ENCODE results near the gene RCBTB2. TPM values are rescaled to one million over a fixed set of nuclear protein-coding genes. Genes with fewer than 3 reads are reported as not detected.

The RCBTB2 gene
- total and polyA plus RNA-seq, 5 donors from 2014 or later: 21.8 to 32.5 (median 24.3) TPM

GRCh38 chr13:48497669-48498068 is 35.2 kb downstream of the RCBTB2 start:
- no peaks in the 10 kb centered on the region for H3K9me3 ChIP-seq (ENCODE audit: control insufficient read depth in 2 of 2, low read length in 2 of 2)
- H3K27ac ChIP-seq (ENCODE audit: insufficient read depth, low read length, poor library complexity, severe bottlenecking): no peak overlapping the region
- H3K4me3 Mint-ChIP-seq: no peak overlapping the region
- peaks cover 10 to 44% (median 23%) of the 10 kb centered on the region in 4 donors for H3K4me1 Mint-ChIP-seq
- ATAC-seq (ENCODE audit: low read depth in 2 of 2) (no peak), DNase-seq (no peak)
- peaks cover 6% of the 10 kb centered on the region for H3K36me3 ChIP-seq (ENCODE audit: control insufficient read depth, insufficient read depth, low read length)
- H3K4me1 ChIP-seq (ENCODE audit: control insufficient read depth, insufficient read depth, low read length, poor library complexity, severe bottlenecking): peaks cover 38% of the 10 kb centered on the region
- H3K36me3 Mint-ChIP-seq: peaks cover 10% of the 10 kb centered on the region
- H3K27me3 Mint-ChIP-seq: no peaks in the 10 kb centered on the region
- H3K27me3 ChIP-seq (ENCODE audit: control insufficient read depth, insufficient read depth, low read length): no peaks in the 10 kb centered on the region
- H3K27ac Mint-ChIP-seq: no peak overlapping the region
- H3K9me3 Mint-ChIP-seq: peaks cover 0 to 2% (median 0%) of the 10 kb centered on the region in 7 donors
- H3K4me3 ChIP-seq (ENCODE audit: low read depth, low read length): no peak overlapping the region

DNA sequence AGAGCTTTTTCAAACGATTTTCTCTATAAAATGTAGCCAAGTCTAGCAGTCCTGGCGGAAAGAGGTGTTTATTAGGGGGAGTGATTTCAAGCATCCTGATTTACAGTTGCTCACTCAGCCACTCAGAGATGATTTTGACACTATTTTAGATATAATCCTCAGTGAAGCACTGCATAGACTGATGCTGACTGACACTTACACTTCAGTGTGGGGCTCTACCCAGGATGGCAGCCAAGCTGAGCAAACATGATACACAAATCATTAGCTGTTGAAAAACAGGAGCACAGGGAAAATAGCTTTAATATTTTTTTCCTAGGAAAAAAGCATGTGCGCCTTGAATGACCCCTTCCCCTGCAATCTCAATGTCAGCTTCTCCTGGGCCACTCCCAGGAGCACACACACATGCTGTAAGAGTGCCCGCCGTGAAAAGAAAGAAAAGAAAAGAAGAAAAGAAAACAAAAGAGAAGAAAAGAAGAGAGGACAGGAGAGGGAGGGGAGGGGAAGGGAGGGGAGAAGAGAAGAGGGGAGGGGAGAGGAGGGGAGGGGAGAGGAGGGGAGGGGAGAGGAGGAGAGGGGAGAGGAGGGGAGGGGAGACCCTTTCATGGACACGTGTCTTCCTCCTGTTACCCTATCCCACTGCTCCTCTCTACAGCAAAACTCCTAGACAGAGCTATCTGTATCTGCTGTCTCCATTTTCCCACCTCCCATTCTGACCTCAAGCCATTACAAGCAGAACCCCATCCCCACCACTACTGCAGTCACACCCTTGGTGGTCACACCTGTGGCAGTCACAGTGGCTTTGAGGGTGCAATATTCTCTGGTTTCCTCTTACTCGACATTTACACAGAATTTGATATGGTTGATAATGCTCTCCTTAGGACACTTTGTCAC is 36.4 kb downstream of the RCBTB2 start:
- ATAC-seq (ENCODE audit: low read depth in 2 of 2): no peak
- no peaks in the 10 kb centered on the region for H3K27me3 Mint-ChIP-seq
- peak overlapping the region; percentile 2 for H3K27ac ChIP-seq (ENCODE audit: insufficient read depth, low read length, poor library complexity, severe bottlenecking)

DNA sequence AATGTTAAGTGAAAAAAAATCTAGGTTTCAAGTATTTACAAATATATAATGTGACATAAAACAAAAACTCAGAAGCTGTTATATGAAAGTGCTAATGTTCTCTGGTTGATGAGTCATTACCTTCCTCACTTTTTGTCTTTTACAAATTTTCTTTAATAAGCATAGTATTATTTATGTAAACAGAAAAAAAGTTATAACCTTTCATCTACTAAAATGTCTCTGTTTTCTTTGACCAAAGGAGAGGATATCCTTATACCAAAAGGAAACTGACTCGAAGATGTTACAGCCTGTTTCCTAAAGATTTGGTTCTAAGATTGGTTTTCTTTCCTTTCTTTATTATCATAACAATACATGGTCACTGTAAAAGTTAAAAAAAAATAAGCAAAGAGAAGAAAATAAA is 38.0 kb downstream of the RCBTB2 start:
- H3K27ac ChIP-seq (ENCODE audit: insufficient read depth, low read length, poor library complexity, severe bottlenecking): peak overlapping the region; percentile 29
- no peaks in the 10 kb centered on the region for H3K9me3 ChIP-seq (ENCODE audit: control insufficient read depth in 2 of 2, low read length in 2 of 2)
- Mint-ChIP-seq H3K4me3 (peak overlapping the region in 1 of 4 donors; percentile 6), H3K36me3 (peaks cover 5% of the 10 kb centered on the region), H3K4me1 (peaks cover 10 to 35% (median 27%) of the 10 kb centered on the region in 4 donors), H3K9me3 (peaks cover 0 to 2% (median 0%) of the 10 kb centered on the region in 7 donors), H3K27me3 (no peaks in the 10 kb centered on the region), H3K27ac (peak overlapping the region in 1 of 3 donors; percentile 11)
- no peak for ATAC-seq (ENCODE audit: low read depth in 2 of 2)
- H3K4me3 ChIP-seq (ENCODE audit: low read depth, low read length): no peak overlapping the region
- H3K36me3 ChIP-seq (ENCODE audit: control insufficient read depth, insufficient read depth, low read length): no peaks in the 10 kb centered on the region
- H3K4me1 ChIP-seq (ENCODE audit: control insufficient read depth, insufficient read depth, low read length, poor library complexity, severe bottlenecking): peaks cover 64% of the 10 kb centered on the region
- no peaks in the 10 kb centered on the region for H3K27me3 ChIP-seq (ENCODE audit: control insufficient read depth, insufficient read depth, low read length)
- DNase-seq: no peak

More for the DNA sequence above, 36.4 kb downstream of the RCBTB2 start:
- Histone ChIP-seq H3K27me3 (ENCODE audit: control insufficient read depth, insufficient read depth, low read length) (no peaks in the 10 kb centered on the region), H3K4me1 (ENCODE audit: control insufficient read depth, insufficient read depth, low read length, poor library complexity, severe bottlenecking) (peaks cover 49% of the 10 kb centered on the region), H3K9me3 (ENCODE audit: control insufficient read depth in 2 of 2, low read length in 2 of 2) (no peaks in the 10 kb centered on the region), H3K36me3 (ENCODE audit: control insufficient read depth, insufficient read depth, low read length) (peaks cover 4% of the 10 kb centered on the region), H3K4me3 (ENCODE audit: low read depth, low read length) (peak overlapping the region; percentile 32)
- Mint-ChIP-seq H3K27ac (peak overlapping the region; percentile 11 to 72 (median 68)), H3K4me3 (peak overlapping the region in 2 of 4 donors; percentile 10 to 13), H3K4me1 (peaks cover 8 to 44% (median 23%) of the 10 kb centered on the region in 4 donors), H3K9me3 (peaks cover 0 to 2% (median 0%) of the 10 kb centered on the region in 7 donors), H3K36me3 (peaks cover 10% of the 10 kb centered on the region)
- peak in 1 of 3 donors; percentile 72 for DNase-seq

DNA sequence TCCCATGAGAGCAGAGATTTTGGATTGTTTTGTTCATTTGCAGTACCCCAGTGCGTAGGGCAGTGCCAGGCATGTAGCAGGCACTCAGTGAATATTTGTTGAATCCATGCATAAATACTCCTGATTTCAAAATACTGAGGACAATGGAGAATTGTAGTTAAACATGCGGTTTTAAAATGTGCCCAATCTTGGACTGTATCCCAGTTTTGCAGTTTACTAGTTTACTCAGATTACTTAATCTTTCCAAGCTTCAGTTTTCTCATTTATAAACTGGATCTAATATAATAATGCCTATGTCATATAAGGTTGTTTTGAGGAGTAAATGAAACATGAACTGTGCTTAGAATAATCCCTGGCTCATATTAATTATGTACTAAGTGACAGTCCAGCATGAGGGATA is 39.0 kb downstream of the RCBTB2 start:
- H3K4me1 Mint-ChIP-seq: peaks cover 16 to 35% (median 30%) of the 10 kb centered on the region in 4 donors
- ATAC-seq (ENCODE audit: low read depth in 2 of 2) (no peak), DNase-seq (no peak)
- no peaks in the 10 kb centered on the region for H3K27me3 Mint-ChIP-seq
- Histone ChIP-seq H3K27ac (ENCODE audit: insufficient read depth, low read length, poor library complexity, severe bottlenecking) (peak overlapping the region; percentile 79), H3K9me3 (ENCODE audit: control insufficient read depth in 2 of 2, low read length in 2 of 2) (no peaks in the 10 kb centered on the region), H3K4me1 (ENCODE audit: control insufficient read depth, insufficient read depth, low read length, poor library complexity, severe bottlenecking) (peaks cover 74% of the 10 kb centered on the region), H3K4me3 (ENCODE audit: low read depth, low read length) (no peak overlapping the region), H3K27me3 (ENCODE audit: control insufficient read depth, insufficient read depth, low read length) (no peaks in the 10 kb centered on the region), H3K36me3 (ENCODE audit: control insufficient read depth, insufficient read depth, low read length) (no peaks in the 10 kb centered on the region)
- no peak overlapping the region for H3K27ac Mint-ChIP-seq
- peaks cover 0 to 2% (median 0%) of the 10 kb centered on the region in 7 donors for H3K9me3 Mint-ChIP-seq
- no peak overlapping the region for H3K4me3 Mint-ChIP-seq
- H3K36me3 Mint-ChIP-seq: peaks cover 12% of the 10 kb centered on the region

DNA sequence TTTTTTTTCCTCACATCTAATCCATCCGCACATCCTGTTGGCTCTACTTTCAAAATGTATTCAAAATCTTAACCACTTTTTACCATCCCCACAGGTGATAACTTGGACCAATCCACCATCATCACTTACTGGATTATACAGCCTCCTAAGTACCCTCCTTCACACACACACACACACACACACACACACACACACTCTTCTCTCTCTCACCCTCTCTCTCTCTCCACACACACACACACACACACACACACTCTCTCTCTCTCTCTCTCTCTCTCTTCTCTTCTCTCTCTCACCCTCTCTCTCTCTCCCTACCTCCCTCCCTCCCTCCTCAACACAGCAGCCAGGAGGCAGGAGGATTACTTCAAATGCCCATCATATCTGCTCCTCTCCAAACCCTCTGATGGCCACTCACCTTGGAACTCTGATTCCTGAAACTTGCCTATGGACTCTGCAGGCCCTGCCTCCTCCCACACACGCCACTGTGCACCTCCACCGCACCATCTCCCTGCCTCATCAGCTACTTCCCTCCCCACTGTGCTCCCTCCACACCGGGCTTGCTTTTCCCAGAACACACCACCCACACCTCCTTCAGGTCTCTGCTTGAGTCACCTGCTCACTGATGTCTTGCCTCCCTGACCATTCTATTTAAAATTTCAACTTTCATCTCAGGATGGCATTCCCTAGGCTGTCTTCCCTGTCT is 39.7 kb downstream of the RCBTB2 start:
- Mint-ChIP-seq H3K27ac (no peak overlapping the region), H3K36me3 (peaks cover 12% of the 10 kb centered on the region), H3K9me3 (no peaks in the 10 kb centered on the region), H3K27me3 (no peaks in the 10 kb centered on the region), H3K4me3 (no peak overlapping the region), H3K4me1 (peaks cover 18 to 38% (median 29%) of the 10 kb centered on the region in 4 donors)
- Histone ChIP-seq H3K27me3 (ENCODE audit: control insufficient read depth, insufficient read depth, low read length) (no peaks in the 10 kb centered on the region), H3K4me3 (ENCODE audit: low read depth, low read length) (peak overlapping the region; percentile 79), H3K36me3 (ENCODE audit: control insufficient read depth, insufficient read depth, low read length) (no peaks in the 10 kb centered on the region), H3K27ac (ENCODE audit: insufficient read depth, low read length, poor library complexity, severe bottlenecking) (peak overlapping the region; percentile 79), H3K9me3 (ENCODE audit: control insufficient read depth in 2 of 2, low read length in 2 of 2) (no peaks in the 10 kb centered on the region), H3K4me1 (ENCODE audit: control insufficient read depth, insufficient read depth, low read length, poor library complexity, severe bottlenecking) (peaks cover 79% of the 10 kb centered on the region)
- DNase-seq: peak in 2 of 3 donors; percentile 36 to 62
- peak in 1 of 2 donors; percentile 13 for ATAC-seq (ENCODE audit: low read depth in 2 of 2)

GRCh38 chr13:48492470-48493065 is 40.3 kb downstream of the RCBTB2 start:
- peak; percentile 80 to 83 for ATAC-seq (ENCODE audit: low read depth in 2 of 2)
- H3K4me3 Mint-ChIP-seq: no peak overlapping the region
- H3K36me3 Mint-ChIP-seq: peaks cover 15% of the 10 kb centered on the region
- Histone ChIP-seq H3K4me3 (ENCODE audit: low read depth, low read length) (peak overlapping the region; percentile 79), H3K27ac (ENCODE audit: insufficient read depth, low read length, poor library complexity, severe bottlenecking) (peak overlapping the region; percentile 79), H3K27me3 (ENCODE audit: control insufficient read depth, insufficient read depth, low read length) (no peaks in the 10 kb centered on the region), H3K9me3 (ENCODE audit: control insufficient read depth in 2 of 2, low read length in 2 of 2) (no peaks in the 10 kb centered on the region), H3K4me1 (ENCODE audit: control insufficient read depth, insufficient read depth, low read length, poor library complexity, severe bottlenecking) (peaks cover 79% of the 10 kb centered on the region), H3K36me3 (ENCODE audit: control insufficient read depth, insufficient read depth, low read length) (peaks cover 2% of the 10 kb centered on the region)
- H3K9me3 Mint-ChIP-seq: no peaks in the 10 kb centered on the region
- H3K27me3 Mint-ChIP-seq: no peaks in the 10 kb centered on the region
- H3K27ac Mint-ChIP-seq: no peak overlapping the region
- peak; percentile 53 to 92 (median 71) for DNase-seq
- H3K4me1 Mint-ChIP-seq: peaks cover 18 to 41% (median 33%) of the 10 kb centered on the region in 4 donors

- no peaks in the 10 kb centered on the region for H3K27me3 Mint-ChIP-seq
- no peaks in the 10 kb centered on the region for H3K9me3 Mint-ChIP-seq
- DNase-seq (no peak), ATAC-seq (ENCODE audit: low read depth in 2 of 2) (no peak)
- peak overlapping the region; percentile 79 for H3K27ac ChIP-seq (ENCODE audit: insufficient read depth, low read length, poor library complexity, severe bottlenecking)
- H3K9me3 ChIP-seq (ENCODE audit: control insufficient read depth in 2 of 2, low read length in 2 of 2): no peaks in the 10 kb centered on the region
- peaks cover 14 to 38% (median 34%) of the 10 kb centered on the region in 4 donors for H3K4me1 Mint-ChIP-seq
- H3K27ac Mint-ChIP-seq: no peak overlapping the region
- no peak overlapping the region for H3K4me3 Mint-ChIP-seq
- peaks cover 77% of the 10 kb centered on the region for H3K4me1 ChIP-seq (ENCODE audit: control insufficient read depth, insufficient read depth, low read length, poor library complexity, severe bottlenecking)
- H3K4me3 ChIP-seq (ENCODE audit: low read depth, low read length): peak overlapping the region; percentile 79
- H3K36me3 ChIP-seq (ENCODE audit: control insufficient read depth, insufficient read depth, low read length): peaks cover 3% of the 10 kb centered on the region
- peaks cover 19% of the 10 kb centered on the region for H3K36me3 Mint-ChIP-seq
- H3K27me3 ChIP-seq (ENCODE audit: control insufficient read depth, insufficient read depth, low read length): no peaks in the 10 kb centered on the region
Observed at GRCh38 chr13:48492096-48492440, 40.8 kb downstream of the RCBTB2 start.
